ENCODE measurements around the gene SLC2A4.

The SLC2A4 gene

DNA sequence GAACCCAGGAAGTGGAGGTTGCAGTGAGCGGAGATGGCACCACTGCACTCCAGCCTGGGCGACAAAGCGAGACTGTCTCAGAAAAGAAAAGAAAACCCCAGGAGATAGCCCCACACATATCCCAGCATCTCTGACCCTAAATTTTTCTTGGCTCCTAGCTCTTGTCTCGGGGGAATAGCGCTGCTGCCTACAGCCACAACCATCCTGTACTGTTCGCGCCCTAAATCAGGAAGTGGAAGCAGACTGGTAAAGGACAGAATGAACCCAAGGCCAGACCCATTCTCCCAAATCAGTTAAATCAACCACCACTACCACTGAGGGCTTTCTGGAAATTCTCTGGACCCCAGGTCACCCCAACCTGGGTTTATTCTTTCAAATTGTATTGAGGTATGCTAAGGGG is 31.7 kb upstream of the SLC2A4 start:
- TF ChIP-seq, protein P1, sequence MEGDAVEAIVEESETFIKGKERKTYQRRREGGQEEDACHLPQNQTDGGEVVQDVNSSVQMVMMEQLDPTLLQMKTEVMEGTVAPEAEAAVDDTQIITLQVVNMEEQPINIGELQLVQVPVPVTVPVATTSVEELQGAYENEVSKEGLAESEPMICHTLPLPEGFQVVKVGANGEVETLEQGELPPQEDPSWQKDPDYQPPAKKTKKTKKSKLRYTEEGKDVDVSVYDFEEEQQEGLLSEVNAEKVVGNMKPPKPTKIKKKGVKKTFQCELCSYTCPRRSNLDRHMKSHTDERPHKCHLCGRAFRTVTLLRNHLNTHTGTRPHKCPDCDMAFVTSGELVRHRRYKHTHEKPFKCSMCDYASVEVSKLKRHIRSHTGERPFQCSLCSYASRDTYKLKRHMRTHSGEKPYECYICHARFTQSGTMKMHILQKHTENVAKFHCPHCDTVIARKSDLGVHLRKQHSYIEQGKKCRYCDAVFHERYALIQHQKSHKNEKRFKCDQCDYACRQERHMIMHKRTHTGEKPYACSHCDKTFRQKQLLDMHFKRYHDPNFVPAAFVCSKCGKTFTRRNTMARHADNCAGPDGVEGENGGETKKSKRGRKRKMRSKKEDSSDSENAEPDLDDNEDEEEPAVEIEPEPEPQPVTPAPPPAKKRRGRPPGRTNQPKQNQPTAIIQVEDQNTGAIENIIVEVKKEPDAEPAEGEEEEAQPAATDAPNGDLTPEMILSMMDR (conservative IDR thresholded peaks at IDR 0.05; ENCODE audit: control insufficient read depth, insufficient read depth, low read depth, low read length): no peak
- peak overlapping the region; percentile 94 for H3K4me3 ChIP-seq (ENCODE audit: control insufficient read depth, low read depth, low read length)
- no peak for DNase-seq (ENCODE audit: low read depth)

GRCh38 chr17:7250695-7251627 is 30.6 kb upstream of the SLC2A4 start:
- TF ChIP-seq, protein P1 (conservative IDR thresholded peaks at IDR 0.05; ENCODE audit: control insufficient read depth, insufficient read depth, low read depth, low read length): no peak
- H3K4me3 ChIP-seq (ENCODE audit: control insufficient read depth, low read depth, low read length): peak overlapping the region; percentile 94
- DNase-seq (ENCODE audit: low read depth): no peak

GRCh38 chr17:7251661-7252175 is 29.8 kb upstream of the SLC2A4 start, which contains the start of gene CTDNEP1:
Gene CTDNEP1, minus strand, starts transcription at chr17:7251734. Its CDS starts 438 bp downstream, at chr17:7251296.
- TF ChIP-seq, protein P1 (conservative IDR thresholded peaks at IDR 0.05; ENCODE audit: control insufficient read depth, insufficient read depth, low read depth, low read length): no peak
- H3K4me3 ChIP-seq (ENCODE audit: control insufficient read depth, low read depth, low read length): peak within 1 kb of the TSS; percentile 94
- peak; percentile 100 for DNase-seq (ENCODE audit: low read depth)

GRCh38 chr17:7252176-7253043 is 29.1 kb upstream of the SLC2A4 start, which contains the start of gene ELP5:
Gene ELP5, plus strand, starts transcription at chr17:7252215. Its CDS starts 336 bp downstream, at chr17:7252551.
- peak within 1 kb of the TSS; percentile 94 for H3K4me3 ChIP-seq (ENCODE audit: control insufficient read depth, low read depth, low read length)
- peak; percentile 95 for DNase-seq (ENCODE audit: low read depth)

DNA sequence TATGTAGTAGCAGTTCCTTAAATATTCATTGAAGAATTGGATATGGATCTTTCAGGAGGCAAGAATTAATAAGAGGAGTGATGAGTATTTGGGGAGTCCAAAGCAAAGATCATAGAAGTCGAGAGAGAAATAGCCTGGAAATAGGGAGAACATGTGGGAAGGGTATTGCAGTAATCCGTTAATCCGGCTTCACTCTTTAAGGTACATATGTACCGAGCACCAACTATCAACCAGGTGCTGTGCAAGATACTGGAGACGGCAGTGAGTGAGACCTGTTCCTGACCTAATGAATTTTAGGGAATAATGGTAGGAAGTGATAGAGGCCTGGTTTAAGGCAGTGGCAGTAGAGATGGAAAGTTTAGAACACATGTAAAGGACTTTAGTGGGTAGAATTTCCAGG is 28.4 kb upstream of the SLC2A4 start:
- peak overlapping the region; percentile 94 for H3K4me3 ChIP-seq (ENCODE audit: control insufficient read depth, low read depth, low read length)
- no peak for DNase-seq (ENCODE audit: low read depth)
- TF ChIP-seq, protein P1 (conservative IDR thresholded peaks at IDR 0.05; ENCODE audit: control insufficient read depth, insufficient read depth, low read depth, low read length): no peak

More at GRCh38 chr17:7252176-7253043, 29.1 kb upstream of the SLC2A4 start, which contains the start of gene ELP5:
- TF ChIP-seq, protein P1 (conservative IDR thresholded peaks at IDR 0.05; ENCODE audit: control insufficient read depth, insufficient read depth, low read depth, low read length): no peak

DNA sequence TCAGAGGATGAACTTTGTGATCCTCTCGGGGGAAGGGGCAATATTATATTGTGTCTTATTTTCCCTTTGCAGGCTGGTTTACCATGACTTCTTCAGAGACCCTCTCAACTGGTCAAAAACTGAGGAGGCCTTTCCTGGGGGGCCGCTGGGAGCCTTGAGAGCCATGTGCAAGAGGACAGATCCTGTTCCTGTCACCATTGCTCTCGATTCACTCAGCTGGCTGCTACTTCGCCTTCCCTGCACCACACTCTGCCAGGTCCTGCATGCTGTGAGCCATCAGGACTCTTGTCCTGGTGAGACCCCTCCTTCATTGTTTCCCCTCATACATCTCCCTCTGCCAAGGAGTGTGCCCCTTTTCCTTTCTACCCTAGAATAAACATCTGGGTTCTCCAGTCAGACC is 27.0 kb upstream of the SLC2A4 start:
- H3K4me3 ChIP-seq (ENCODE audit: control insufficient read depth, low read depth, low read length): no peak overlapping the region
- DNase-seq (ENCODE audit: low read depth): no peak
- TF ChIP-seq, protein P1 (conservative IDR thresholded peaks at IDR 0.05; ENCODE audit: control insufficient read depth, insufficient read depth, low read depth, low read length): no peak

Data from fibroblast of mammary gland (primary cell).